NCI-H774 (cell line): ENCODE data around the gene LRG1.
"Not testable (repeated sequence)": the region's sequence is repeated elsewhere in the genome, so short reads cannot be mapped to it uniquely, and the experiment has no call there.

Source experiments
- DNase-seq: peaks from one replicate; lab custom pipeline; 2025; lab: John Stamatoyannopoulos, UW

Gene LRG1

DNA sequence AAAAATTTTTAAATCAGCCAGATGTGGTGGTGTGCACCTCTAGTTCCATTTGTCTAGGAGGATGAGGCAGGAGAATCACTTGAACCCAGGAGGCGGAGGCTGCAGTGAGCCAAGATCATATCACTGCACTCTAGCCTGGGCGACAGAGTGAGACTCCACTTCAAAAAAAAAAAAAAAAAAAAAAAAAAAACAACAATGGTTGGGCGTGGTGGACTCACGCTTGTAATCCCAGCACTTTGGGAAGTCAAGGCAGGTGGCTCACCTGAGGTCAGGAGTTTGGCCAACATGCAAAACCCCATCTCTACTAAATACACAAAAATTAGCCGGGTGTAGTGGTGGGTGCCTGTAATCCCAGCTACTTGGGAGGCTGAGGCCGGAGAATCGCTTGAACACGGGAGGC lies 12.5 kb downstream of the LRG1 start:
- not testable (repeated sequence) for DNase-seq

DNA sequence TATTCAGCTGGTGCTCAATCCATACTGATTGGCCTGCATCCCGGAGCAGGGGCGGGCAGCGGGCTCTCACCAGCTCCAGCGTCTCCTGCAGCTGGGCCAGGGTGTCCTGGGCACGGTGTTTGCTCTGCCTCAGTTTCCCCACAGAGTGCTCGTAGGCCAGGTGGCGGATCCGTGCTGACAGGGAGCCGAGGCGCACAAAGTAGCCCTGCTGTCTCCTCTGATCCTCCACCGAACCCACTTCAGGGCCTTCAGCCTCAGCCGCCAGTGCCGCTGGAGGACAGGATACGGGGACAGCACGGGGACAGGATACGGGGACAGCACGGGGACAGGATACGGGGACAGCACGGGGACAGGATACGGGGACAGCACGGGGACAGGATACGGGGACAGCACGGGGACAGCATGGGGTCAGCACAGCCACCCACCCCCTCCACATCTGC lies 14.3 kb downstream of the LRG1 start:
- no peak for DNase-seq

DNA sequence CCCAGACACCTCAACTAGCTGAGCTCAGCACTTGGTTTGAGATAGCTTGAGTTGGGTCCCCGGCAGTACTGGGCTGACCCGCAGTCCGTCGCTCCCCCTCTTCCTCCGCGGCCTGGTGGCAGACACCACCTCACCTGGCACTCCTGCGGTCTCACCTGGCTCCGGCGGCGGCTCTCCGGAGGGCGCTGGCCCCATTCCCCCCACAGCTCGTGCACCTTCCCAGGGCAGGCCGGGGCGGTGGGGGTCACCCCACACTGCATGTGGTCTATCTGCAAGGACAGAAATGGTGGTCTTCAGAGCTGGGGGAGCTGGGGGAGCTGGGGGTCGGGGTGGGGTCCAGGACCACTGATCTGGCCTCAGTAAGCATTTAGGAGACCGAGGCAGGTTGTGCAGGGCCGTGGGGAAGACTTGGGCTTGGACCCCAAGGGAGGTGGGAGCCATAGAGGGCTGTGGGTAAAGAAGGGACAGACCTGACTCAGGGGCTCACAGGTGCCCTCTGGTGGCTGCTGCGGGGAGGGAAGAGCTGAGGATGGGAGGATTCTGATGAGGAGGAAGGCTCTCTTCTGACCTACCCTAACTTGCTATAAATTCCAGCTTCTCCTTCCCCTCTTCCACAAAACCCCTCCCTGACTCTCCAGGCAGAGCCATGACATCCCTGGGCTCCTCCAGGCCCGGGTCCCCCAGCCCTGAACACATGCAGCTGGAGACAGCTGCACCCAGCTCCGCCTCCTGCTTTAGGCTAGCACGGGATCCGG lies 14.9 kb downstream of the LRG1 start:
- peak; percentile 49 for DNase-seq

DNA sequence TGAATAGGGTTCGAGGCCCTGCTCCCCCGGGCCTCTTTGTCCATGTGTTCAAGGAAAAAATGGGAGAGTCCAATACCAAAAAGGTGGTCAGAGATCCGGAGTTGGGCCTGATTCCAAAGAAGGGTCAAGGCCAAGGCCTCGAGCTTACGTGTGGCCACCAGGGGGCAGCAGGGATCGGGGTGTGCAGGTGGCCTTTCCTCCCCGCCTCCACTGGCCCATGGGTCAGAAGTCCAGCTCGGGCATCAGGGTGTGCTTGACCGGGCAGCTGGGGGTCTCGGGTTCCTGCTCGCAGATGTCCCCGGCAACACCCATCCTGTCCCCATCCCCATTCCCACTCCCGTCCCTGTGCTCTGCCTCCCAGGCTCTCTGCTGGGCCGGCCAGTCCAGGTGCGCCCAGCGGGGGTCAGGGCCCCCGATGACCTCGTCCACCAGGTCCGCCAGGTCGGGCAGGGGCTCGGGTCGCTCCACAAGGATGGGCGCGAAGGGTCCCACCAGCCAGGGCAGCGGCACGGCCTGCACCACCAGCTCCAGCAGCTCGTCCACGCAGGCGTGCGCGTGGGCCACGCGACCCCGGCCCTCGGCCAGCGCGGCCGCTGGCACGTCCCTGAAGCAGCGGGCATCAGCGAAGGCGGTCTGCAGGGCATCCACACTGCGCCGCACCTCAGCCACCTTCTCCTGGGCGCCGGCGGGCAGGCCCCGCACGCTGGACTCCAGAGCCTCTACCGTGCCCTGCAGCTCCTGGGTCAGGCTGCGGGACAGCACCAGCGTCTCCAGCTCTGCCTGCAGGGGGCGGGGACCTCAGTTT lies 16.3 kb downstream of the LRG1 start:
- DNase-seq, result no peak

DNA sequence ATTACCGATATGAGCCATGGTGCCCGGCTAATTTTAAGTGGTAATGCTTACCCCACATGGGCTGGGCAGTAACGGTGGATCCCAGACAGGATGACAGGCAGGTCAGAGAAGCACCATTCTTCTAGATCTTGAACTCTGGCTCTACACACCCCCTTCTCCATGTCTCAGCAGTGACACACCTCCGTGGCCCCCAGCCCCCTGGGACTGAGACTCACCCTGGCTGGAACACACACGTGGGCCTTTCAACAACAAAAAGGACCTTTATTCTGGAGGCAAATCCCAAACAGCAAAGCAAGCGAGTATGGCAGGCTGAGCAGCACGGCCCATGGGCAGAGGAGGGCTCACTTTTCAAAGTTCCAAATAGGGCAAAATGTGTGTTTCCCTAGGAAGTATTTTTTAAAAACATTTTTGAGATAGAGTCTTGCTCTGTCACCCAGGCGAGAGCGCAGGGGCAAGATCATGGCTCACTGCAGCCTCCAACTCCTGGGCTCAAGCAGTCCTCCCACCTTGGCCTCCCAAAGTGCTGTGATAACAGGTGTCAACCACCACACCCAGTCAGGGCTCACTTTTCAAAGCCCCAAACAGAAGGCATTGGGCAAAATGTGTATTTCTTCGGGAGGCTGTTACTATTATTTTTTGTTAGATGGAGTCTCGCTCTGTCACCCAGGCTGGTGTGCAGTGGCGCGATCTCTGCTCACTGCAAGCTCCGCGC lies 17.4 kb downstream of the LRG1 start:
- DNase-seq, result no peak

DNA sequence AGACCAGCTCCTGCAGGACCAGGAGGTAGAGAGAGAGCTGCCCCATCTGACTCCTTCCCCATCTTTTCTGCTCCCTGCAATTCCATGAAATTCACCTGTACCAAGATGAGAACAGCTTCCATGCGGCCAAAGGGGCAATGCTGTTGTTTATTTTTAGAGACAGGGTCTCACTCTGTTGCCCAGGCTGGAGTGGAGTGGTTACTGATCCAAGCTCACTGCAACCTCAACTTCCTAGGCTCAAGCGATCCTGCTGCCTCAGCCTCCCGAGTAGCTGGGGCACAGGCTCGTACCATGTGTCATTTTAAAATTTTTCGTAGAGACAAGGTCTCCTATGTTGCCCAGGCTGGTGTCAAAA lies 18.0 kb downstream of the LRG1 start:
- DNase-seq, result no peak

DNA sequence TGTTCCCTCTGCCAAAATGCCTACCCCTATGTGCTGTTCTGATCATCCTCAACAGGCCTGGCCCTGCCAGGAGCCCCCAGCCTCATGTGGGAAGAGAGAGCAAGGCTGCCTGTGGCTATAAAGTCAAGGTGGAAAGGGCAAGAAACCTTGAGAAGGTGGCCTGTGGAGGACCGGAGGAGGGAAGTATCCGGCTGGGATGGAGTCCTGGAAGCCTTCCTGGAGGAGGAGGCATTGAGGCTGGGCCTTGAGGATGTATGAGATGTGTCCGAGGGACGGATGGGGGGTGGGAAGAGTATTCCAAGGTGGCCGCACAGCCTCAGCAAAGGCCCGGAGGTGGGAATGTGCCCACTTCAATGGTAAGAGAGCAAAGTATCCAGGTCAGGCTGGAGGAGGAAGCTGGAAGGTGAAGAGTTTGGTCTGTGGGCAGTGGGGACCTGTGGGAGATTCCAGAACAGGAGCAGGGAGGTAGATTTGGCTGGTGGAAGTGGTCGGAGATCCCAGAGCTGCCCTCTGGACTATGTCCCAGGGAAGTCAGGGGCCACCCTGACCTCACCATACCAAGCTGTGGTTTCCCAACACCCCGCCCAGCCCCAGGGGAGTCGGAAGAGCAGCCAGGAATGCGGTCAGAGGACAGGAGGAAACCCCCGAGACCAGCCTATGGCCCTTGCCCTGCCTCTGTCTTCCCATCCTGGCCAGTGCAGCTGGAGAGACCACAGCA lies 18.5 kb downstream of the LRG1 start:
- DNase-seq, result no peak

DNA sequence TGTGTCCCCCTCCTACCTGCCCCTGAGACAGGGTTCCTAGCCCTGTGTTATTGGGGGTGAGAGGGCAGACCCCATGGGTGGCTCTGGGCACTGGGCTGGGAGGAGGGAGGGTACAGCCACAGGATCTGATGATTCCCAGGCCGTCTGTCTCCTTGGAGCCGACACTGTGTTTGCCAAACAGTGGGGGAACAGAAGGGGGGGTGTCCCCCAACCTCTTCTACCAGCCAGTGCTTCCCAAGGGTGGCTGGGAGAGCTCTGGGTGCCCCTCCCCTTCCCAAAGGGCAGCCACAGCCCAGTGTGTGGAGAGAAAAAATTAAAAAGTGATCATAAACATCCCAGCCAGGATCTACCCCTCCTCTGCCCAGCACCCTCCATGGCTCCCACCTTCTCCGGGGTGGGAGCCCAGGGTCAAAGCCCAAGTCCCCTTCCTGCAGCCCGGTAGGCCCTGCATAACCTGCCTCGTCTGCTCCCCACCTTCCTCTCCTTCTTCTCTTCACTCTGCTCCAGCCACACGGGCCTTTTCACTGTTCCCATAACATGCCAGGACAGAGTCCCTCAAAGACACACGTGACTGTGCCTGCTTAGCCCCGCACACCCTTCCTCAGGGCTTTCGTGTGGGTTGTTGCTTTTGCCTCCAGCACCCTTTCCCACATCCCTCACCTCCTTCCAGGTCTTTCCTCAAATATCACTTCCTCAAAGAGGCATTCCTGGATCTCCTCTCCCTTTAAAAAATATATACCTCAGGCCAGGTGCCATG lies 20.1 kb downstream of the LRG1 start:
- no peak for DNase-seq

DNA sequence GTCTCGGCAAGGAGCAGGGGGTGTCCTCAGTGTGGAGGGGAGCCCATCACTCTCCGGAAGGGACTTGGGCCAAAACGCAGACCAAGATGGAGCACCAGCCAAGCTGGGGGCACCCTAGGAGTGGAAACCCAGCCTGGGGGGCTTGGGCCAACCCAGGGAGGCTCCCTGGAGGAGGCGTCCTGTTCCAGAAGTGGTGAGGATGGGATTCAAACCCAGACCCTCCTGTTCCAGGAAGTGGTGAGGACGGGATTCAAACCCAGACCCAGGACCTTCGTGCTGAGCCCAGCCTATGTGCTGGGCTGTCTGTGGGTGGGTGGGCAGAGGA lies 20.7 kb downstream of the LRG1 start:
- DNase-seq, result no peak

DNA sequence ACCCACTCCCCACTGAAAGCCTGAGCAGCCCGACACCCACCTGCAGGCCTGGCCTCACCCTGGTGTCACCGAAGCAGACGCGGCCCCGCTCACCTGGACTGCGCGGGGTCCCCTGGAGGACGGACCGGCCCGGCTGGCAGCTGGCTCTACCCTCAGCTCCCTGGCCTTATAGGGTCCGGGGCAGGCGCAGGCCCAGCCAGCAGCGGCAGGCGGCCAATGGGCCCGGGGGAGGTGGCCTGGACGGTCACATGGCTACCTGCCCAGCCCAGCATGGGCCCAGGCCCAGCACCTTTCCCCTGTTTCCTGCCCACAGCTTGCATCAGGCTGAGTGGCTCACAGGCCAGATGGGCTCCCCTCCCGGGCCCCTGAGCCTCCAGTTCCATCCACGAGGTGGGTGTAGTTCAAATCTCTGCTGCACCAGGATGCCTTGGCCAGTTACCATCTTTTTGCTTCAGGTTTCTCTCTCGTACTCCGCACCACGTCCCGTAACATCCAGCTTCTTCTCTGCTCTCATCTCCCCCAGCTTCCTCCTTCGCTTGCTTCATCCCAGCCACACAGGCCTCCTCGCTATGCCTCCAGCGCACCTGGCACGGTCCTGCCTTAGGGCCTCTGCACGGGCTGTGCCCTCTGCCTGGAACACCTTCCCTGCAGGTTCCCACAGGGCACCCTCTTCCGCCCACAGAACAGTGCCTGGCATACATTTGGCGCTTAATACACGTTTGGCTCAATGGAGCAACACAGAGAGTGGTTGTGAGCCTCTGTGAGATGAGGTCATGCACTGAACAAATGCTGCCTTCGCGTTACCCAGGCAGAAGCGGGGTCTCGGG lies 21.3 kb downstream of the LRG1 start, which contains the start of gene PLIN4:
TSS of gene PLIN4 (minus strand) at position 142 of the 827 bp plus-strand sequence. CDS start 214 bp downstream, outside the sequence.
- no peak for DNase-seq

DNA sequence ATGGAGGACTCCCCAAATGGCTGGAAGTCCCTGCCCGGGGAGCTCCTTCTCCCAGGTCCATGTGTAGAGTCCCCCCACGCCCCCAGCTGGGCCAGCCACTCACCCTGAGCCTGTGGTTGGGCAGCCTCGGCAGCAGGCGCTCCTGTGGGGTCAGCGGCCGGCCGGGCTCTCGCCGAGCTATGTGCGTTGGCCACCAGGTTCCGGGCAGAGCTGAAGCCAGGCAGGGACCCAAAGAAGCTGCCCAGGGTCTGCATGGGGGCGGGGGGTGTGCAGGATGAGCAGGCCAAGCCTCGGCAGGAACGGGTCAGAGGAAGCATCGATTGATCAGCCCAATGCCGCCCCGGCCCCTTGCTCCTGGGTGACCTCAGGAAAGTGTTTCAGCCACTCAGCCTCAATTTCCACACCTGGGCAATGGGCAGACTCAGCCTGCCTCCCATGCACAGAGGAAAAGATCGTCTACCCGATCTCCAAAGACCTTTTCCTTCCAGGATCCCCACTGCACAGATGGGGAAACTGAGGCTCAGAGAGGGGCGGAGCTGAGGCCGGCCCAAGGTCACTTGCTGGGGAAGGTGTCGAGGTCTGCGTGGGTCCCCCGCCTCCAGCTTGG lies 22.3 kb downstream of the LRG1 start:
- DNase-seq, result no peak

DNA sequence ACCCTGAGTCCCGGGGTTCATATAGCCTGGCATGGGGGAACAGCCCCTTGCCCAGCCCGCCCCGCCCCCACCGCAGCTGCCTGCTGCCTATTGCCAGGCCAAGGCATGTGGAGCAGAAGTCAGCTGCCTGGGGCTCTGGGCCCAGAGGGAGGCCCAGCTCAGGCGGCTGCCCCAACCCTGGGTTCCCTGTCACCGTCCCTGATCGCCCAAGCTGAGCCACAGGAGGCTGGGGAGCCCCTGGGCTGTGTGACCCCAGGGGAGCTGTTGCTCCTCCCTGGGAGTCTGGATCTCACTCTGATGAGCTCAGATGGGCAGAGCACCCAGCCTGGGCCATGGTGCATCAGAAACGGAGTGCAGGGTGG lies 22.9 kb downstream of the LRG1 start:
- no peak for DNase-seq

DNA sequence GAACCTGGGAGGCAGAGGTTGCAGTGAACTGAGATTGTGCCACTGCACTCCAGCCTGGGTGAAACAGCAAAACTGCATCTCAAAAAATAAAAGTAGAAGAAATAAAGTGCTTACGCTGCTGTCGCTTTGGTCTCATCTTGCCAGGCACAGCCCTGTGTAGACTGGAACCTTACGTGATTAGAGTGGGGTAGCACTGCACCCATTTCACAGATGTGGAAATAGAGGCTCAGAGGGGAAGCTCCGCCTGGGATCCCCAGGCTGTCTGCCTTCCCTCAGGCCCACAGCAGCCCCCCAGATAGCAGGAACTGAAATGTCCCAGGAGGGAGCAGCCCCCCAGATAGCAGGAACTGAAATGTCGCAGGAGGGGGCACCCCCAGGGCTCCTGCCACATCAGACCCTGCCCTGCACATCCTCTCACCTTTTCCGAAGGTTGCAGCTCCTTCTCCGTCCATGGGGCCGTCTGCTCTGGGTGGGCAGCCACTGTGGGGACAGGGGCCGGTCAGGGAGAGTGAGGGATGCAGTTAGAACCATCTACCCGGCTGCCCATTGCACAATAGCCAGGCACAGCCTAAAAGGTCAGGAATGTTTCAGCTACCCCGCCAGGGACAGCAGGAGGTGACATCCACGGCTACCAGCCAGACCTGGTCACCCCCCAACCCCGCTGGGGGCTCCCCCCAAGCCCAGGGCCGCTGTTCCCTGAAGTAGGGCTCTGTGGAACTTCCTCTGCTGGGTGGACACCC lies 23.5 kb downstream of the LRG1 start:
- no peak for DNase-seq

DNA sequence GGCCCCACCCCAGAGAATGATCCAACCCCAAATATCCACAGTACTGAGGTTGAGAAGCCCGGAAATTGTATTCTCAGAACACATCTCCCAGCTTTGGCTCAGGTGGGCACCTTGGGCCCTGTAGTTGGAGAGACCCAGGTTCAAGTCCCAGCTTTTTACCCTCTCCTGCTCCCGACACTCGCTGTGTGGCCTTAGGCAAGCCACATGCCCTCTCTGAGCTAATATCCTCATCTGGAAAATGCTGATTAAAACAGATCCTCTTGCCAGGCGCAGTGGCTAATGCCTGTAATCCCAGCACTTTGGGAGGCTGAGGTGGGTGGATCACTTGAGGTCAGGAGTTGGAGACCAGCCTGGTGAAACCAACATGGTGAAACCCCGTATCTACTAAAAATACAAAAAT lies 24.1 kb downstream of the LRG1 start:
- no peak for DNase-seq

DNA sequence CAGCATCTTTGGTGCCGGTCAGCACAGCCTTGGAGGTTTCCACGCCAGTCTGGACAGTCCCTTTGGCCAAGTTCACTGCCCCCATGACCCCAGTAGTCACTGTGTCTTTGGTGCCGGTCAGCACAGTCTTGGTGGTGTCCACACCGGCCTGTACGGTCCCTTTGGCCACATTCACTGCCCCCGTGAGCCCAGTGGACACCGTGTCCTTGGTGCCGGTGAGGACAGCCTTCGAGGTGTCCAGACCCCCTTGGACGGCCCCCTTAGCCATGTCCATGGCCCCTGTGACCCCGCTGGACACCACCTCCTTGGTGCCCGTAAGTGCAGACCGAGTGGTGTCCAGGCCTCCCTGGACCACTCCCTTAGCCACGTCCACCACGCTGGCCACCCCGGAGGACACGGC lies 26.6 kb downstream of the LRG1 start:
- DNase-seq, result no peak

DNA sequence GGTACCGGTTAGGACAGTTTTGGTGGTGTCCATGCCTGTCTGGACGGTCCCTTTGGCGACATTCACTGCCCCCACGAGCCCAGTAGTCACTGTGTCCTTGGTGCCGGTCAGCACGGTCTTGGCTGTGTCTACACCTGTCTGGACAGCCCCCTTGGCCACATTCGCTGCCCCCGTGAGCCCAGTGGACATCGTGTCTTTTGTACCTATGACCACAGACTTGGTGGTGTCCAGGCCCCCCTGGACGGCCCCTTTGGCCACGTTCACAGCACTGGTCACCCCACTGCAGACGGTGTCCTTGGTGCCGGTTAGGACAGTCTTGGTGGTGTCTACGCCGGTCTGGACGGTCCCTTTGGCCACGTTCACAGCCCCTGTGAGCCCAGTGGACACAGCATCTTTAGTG lies 27.8 kb downstream of the LRG1 start:
- no peak for DNase-seq

DNA sequence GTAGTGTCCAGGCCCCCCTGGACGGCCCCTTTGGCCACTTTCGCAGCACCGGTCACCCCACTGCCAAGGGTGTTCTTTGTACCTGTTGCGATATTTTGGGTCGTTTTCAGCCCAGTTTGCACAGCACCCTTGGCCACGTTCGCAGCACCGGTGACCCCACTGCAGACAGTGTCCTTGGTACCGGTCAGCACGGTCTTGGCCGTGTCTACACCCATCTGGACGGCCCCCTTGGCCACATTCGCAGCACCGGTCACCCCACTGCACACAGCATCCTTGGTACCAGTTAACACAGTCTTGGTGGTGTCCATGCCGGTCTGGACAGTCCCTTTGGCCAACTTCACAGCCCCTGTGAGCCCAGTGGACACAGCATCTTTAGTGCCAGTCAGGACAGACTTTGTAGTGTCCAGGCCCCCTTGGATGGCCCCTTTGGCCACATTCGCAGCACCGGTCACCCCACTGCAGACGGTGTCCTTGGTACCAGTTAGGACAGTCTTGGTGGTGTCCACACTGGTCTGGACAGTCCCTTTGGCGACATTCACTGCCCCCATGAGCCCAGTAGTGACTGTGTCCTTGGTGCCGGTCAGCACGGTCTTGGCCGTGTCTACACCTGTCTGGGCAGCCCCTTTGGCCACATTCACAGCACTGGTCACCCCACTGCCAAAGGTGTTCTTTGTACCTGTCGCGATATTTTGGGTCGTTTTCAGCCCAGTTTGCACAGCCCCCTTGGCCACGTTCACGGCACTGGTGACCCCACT lies 28.4 kb downstream of the LRG1 start:
- DNase-seq, result no peak

DNA sequence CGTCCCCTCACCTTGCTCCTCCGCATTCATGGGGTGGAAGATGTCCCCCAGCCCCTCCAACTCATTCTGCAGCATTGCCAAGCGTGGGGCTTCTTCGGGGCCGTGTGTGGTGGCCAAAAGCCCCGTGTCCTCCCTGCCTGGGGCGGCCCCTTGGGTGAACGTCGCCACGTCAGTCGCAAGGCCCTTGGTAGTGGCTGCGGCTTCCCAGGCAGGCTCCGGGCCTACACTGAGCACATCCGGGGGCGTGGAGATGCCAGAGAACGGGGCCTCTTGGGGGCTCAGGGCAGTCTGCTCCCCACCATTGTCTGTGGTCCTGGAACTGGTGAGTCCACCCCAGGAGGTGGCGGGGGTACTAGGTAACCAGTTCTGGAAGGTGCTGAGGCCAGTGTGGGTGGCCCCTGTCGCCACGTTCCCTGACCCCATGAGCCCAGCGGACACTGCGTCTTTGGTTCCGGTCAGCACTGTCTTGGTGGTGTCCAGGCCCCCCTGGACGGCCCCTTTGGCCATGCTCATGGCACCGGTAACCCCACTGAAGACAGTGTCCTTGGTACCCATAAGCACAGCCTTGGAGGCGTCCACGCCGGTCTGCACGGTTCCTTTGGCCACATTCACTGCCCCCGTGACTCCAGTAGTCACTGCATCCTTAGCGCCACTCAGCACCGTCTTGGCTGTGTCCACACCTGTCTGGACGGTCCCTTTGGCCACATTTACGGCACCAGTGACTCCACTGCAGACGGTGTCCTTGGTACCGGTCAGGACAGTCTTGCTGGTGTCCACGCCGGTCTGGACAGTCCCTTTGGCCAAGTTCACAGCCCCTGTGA lies 29.2 kb downstream of the LRG1 start:
- no peak for DNase-seq
